Measurements from ENCODE around the gene ZGPAT.

Gene ZGPAT

GRCh38 chr20:63703471-63703975 is 4.3 kb upstream of the ZGPAT start:
- TF ChIP-seq EZH2 (IDR thresholded peaks at IDR 0.05; ENCODE audit: borderline replicate concordance, low read length) = no peak
- no peak for TF ChIP-seq CTCF (IDR thresholded peaks at IDR 0.05; ENCODE audit: low read length)
- peaks cover 11% of the 10 kb centered on the region for H3K4me1 ChIP-seq (ENCODE audit: insufficient read depth, low read length, severe bottlenecking)
- no peaks in the 10 kb centered on the region for H3F3A ChIP-seq (ENCODE audit: insufficient read depth, low read length)
- H3K4me3 ChIP-seq (ENCODE audit: low read depth, low read length, poor library complexity, severe bottlenecking) = no peak overlapping the region
- no peaks in the 10 kb centered on the region for H3K9me3 ChIP-seq (ENCODE audit: low read length)
- no peaks in the 10 kb centered on the region for H3K9me2 ChIP-seq (ENCODE audit: low read depth, low read length)
- no peaks in the 10 kb centered on the region for H3K27me3 ChIP-seq (ENCODE audit: insufficient read depth, low read length)
- H3K9ac ChIP-seq (ENCODE audit: low read length) = no peak overlapping the region
- H3K36me3 ChIP-seq (ENCODE audit: insufficient read depth, low read length) = peaks cover 33% of the 10 kb centered on the region
- no peak overlapping the region for H3K4me2 ChIP-seq (ENCODE audit: low read length)
- H4K20me1 ChIP-seq (ENCODE audit: insufficient read depth, low read length) = no peaks in the 10 kb centered on the region
- H3K27ac ChIP-seq (ENCODE audit: low read depth, low read length, poor library complexity, severe bottlenecking) = no peak overlapping the region
- H3K79me2 ChIP-seq (ENCODE audit: insufficient read depth, low read length) = no peaks in the 10 kb centered on the region
- H2AFZ ChIP-seq (ENCODE audit: low read length) = no peak overlapping the region

GRCh38 chr20:63703976-63704748 is 3.7 kb upstream of the ZGPAT start:
- H3K9ac ChIP-seq (ENCODE audit: low read length) = no peak overlapping the region
- H4K20me1 ChIP-seq (ENCODE audit: insufficient read depth, low read length) = no peaks in the 10 kb centered on the region
- H3K4me1 ChIP-seq (ENCODE audit: insufficient read depth, low read length, severe bottlenecking) = peaks cover 17% of the 10 kb centered on the region

GRCh38 chr20:63704749-63705117 is 3.1 kb upstream of the ZGPAT start:
- no peak overlapping the region for H3K9ac ChIP-seq (ENCODE audit: low read length)
- H3K4me3 ChIP-seq (ENCODE audit: low read depth, low read length, poor library complexity, severe bottlenecking) = no peak overlapping the region
- no peaks in the 10 kb centered on the region for H4K20me1 ChIP-seq (ENCODE audit: insufficient read depth, low read length)
- H3K4me2 ChIP-seq (ENCODE audit: low read length) = no peak overlapping the region
- no peaks in the 10 kb centered on the region for H3F3A ChIP-seq (ENCODE audit: insufficient read depth, low read length)
- no peaks in the 10 kb centered on the region for H3K9me3 ChIP-seq (ENCODE audit: low read length)
- H3K4me1 ChIP-seq (ENCODE audit: insufficient read depth, low read length, severe bottlenecking) = peaks cover 21% of the 10 kb centered on the region
- H3K9me2 ChIP-seq (ENCODE audit: low read depth, low read length) = no peaks in the 10 kb centered on the region
- peaks cover 3% of the 10 kb centered on the region; the same call in 1 of the 2 replicates for H3K79me2 ChIP-seq (ENCODE audit: insufficient read depth, low read length)
- no peaks in the 10 kb centered on the region for H3K27me3 ChIP-seq (ENCODE audit: insufficient read depth, low read length)
- TF ChIP-seq EZH2 (IDR thresholded peaks at IDR 0.05; ENCODE audit: borderline replicate concordance, low read length) (no peak), CTCF (IDR thresholded peaks at IDR 0.05; ENCODE audit: low read length) (no peak)
- H3K27ac ChIP-seq (ENCODE audit: low read depth, low read length, poor library complexity, severe bottlenecking) = no peak overlapping the region
- peaks cover 39% of the 10 kb centered on the region for H3K36me3 ChIP-seq (ENCODE audit: insufficient read depth, low read length)
- no peak overlapping the region for H2AFZ ChIP-seq (ENCODE audit: low read length)

More at GRCh38 chr20:63703976-63704748, 3.7 kb upstream of the ZGPAT start:
- H3K27ac ChIP-seq (ENCODE audit: low read depth, low read length, poor library complexity, severe bottlenecking) = no peak overlapping the region
- H3K4me3 ChIP-seq (ENCODE audit: low read depth, low read length, poor library complexity, severe bottlenecking) = no peak overlapping the region
- no peaks in the 10 kb centered on the region for H3K9me3 ChIP-seq (ENCODE audit: low read length)
- H3K4me2 ChIP-seq (ENCODE audit: low read length) = no peak overlapping the region
- no peaks in the 10 kb centered on the region for H3K27me3 ChIP-seq (ENCODE audit: insufficient read depth, low read length)
- H3K9me2 ChIP-seq (ENCODE audit: low read depth, low read length) = no peaks in the 10 kb centered on the region
- no peak overlapping the region for H2AFZ ChIP-seq (ENCODE audit: low read length)
- H3F3A ChIP-seq (ENCODE audit: insufficient read depth, low read length) = no peaks in the 10 kb centered on the region
- peaks cover 3% of the 10 kb centered on the region; the same call in 1 of the 2 replicates for H3K79me2 ChIP-seq (ENCODE audit: insufficient read depth, low read length)
- peaks cover 36% of the 10 kb centered on the region for H3K36me3 ChIP-seq (ENCODE audit: insufficient read depth, low read length)
- TF ChIP-seq EZH2 (IDR thresholded peaks at IDR 0.05; ENCODE audit: borderline replicate concordance, low read length) (no peak), CTCF (IDR thresholded peaks at IDR 0.05; ENCODE audit: low read length) (no peak)
